ENCODE results near the gene RNF166. TPM values are rescaled to one million over a fixed set of nuclear protein-coding genes. Genes with fewer than 3 reads are reported as not detected.

The RNF166 gene
- total and polyA plus RNA-seq, 8 donors = 9.7 to 40.9 (median 11.8) TPM

GRCh38 chr16:88656291-88656980 is 49.8 kb downstream of the RNF166 start:
- Histone ChIP-seq H3K27ac (no peak overlapping the region), H3K9me3 (no peaks in the 10 kb centered on the region), H3K27me3 (no peaks in the 10 kb centered on the region), H3K4me1 (no peaks in the 10 kb centered on the region), H3K36me3 (no peaks in the 10 kb centered on the region), H3K4me3 (no peak overlapping the region)
- intact Hi-C loops (cut with DNase I) = no loop called here
- no peak for FAIRE-seq
- no peak for ATAC-seq
- 88 to 91% methylated on average over 25 of the region's 25 CpGs for WGBS, 2 donors
- no peak for TF ChIP-seq CTCF (IDR thresholded peaks at IDR 0.05)
- no peak for DNase-seq

GRCh38 chr16:88655733-88656281 is 50.4 kb downstream of the RNF166 start:
- Histone ChIP-seq H3K27ac (no peak overlapping the region), H3K4me1 (no peaks in the 10 kb centered on the region), H3K27me3 (no peaks in the 10 kb centered on the region), H3K36me3 (no peaks in the 10 kb centered on the region), H3K9me3 (no peaks in the 10 kb centered on the region), H3K4me3 (no peak overlapping the region)
- 89 to 94% methylated on average over 27 to 29 of the region's 29 CpGs for WGBS, 2 donors
- peak in 1 of 6 donors; percentile 68 for DNase-seq
- no peak for FAIRE-seq
- no peak for TF ChIP-seq CTCF (IDR thresholded peaks at IDR 0.05)
- no peak for ATAC-seq
- intact Hi-C loops (cut with DNase I) = no loop called here

GRCh38 chr16:88655053-88655732 is 51.0 kb downstream of the RNF166 start:
- WGBS, 2 donors = 95 to 96% methylated on average over 45 to 50 of the region's 50 CpGs
- no peak overlapping the region for H3K27ac ChIP-seq
- intact Hi-C loops (cut with DNase I) = no loop called here
- DNase-seq (peak in 2 of 6 donors; percentile 54 to 75), FAIRE-seq (no peak), ATAC-seq (no peak)
- no peaks in the 10 kb centered on the region for H3K27me3 ChIP-seq
- H3K4me3 ChIP-seq = no peak overlapping the region
- no peak for TF ChIP-seq CTCF (IDR thresholded peaks at IDR 0.05)
- no peaks in the 10 kb centered on the region for H3K4me1 ChIP-seq
- H3K9me3 ChIP-seq = no peaks in the 10 kb centered on the region
- H3K36me3 ChIP-seq = no peaks in the 10 kb centered on the region

GRCh38 chr16:88654363-88655052 is 51.7 kb downstream of the RNF166 start:
- H3K27me3 ChIP-seq = no peaks in the 10 kb centered on the region
- no peak overlapping the region for H3K4me3 ChIP-seq
- intact Hi-C loops (cut with DNase I) = no loop called here
- no peak for DNase-seq
- no peak overlapping the region for H3K27ac ChIP-seq
- no peak for ATAC-seq
- 89 to 93% methylated on average over 28 of the region's 28 CpGs for WGBS, 2 donors
- H3K9me3 ChIP-seq = no peaks in the 10 kb centered on the region
- FAIRE-seq = no peak
- peaks cover 0 to 3% (median 0%) of the 10 kb centered on the region in 3 donors for H3K4me1 ChIP-seq
- H3K36me3 ChIP-seq = no peaks in the 10 kb centered on the region
- TF ChIP-seq CTCF (IDR thresholded peaks at IDR 0.05) = no peak

Measured in pancreas (tissue), 10 donors.